Fibroblast of lung (primary cell): ENCODE results near the gene H6PD.

Experiments
- EZH2 ChIP-seq: IDR thresholded peaks from 2 replicates; pipeline ENCODE4 v1.5.1; 2012; ENCODE audit warnings: low read length, control low read depth, mild to moderate bottlenecking; ENCODE audit errors: missing control alignments
- TF ChIP-seq, protein P1 (sequence below), 2 donors: IDR thresholded peaks in 1 of 2; conservative IDR thresholded peaks in 1 of 2; 1 replicate in 1 of 2; 2 replicates in 1 of 2; pipeline ENCODE4 v1.5.1; 2011 to 2012; ENCODE audit warnings: low read length in 2 of 2, control low read depth in 1 of 2, inconsistent platforms in 1 of 2, low read depth in 1 of 2, mild to moderate bottlenecking in 1 of 2

DNA sequence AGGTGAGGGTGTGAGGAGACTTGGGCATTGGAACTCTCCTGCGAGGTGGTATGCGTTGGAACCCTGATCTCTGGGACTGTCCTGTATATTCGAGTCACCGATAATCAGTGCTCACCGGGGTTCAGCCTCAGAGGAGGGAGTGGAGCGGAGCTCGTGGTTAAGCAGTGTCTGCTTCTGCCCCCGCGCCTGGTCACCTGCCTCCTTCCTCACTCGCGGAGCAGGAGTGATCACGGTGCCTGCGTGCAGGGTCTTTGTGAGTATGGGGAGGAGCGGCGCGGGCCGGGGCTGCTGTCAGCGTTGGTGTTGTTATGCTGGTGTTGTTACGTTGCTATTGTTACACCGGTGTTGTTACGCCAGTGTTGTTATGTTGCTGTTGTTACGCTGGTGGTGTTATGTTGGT lies 23.3 kb downstream of the H6PD start:
- TF ChIP-seq, protein P1, sequence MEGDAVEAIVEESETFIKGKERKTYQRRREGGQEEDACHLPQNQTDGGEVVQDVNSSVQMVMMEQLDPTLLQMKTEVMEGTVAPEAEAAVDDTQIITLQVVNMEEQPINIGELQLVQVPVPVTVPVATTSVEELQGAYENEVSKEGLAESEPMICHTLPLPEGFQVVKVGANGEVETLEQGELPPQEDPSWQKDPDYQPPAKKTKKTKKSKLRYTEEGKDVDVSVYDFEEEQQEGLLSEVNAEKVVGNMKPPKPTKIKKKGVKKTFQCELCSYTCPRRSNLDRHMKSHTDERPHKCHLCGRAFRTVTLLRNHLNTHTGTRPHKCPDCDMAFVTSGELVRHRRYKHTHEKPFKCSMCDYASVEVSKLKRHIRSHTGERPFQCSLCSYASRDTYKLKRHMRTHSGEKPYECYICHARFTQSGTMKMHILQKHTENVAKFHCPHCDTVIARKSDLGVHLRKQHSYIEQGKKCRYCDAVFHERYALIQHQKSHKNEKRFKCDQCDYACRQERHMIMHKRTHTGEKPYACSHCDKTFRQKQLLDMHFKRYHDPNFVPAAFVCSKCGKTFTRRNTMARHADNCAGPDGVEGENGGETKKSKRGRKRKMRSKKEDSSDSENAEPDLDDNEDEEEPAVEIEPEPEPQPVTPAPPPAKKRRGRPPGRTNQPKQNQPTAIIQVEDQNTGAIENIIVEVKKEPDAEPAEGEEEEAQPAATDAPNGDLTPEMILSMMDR (conservative IDR thresholded peaks at IDR 0.05 in 1 of 2, IDR thresholded peaks at IDR 0.05 in 1 of 2; ENCODE audit: low read depth in 1 of 2, low read length in 2 of 2): no peak
- no peak for TF ChIP-seq EZH2
